HEK293 (cell line): Measurements from ENCODE around the gene KNG1.

Experiments used
- CTCF ChIP-seq: fragments of 450-650 bp; formaldehyde crosslinking; IDR thresholded peaks from 2 replicates; pipeline ENCODE4 v1.5.1; 2016; ENCODE audit warnings: missing biosample characterization, missing genetic modification characterization
- KLF16 ChIP-seq: fragments of 450-650 bp; formaldehyde crosslinking; IDR thresholded peaks from 2 replicates; pipeline ENCODE4 v1.5.1; 2017; ENCODE audit warnings: missing biosample characterization, missing genetic modification characterization
- KLF8 ChIP-seq: fragments of 450-650 bp; formaldehyde crosslinking; IDR thresholded peaks from 2 replicates; pipeline ENCODE4 v1.5.1; 2016; ENCODE audit warnings: missing biosample characterization, missing genetic modification characterization
- MEIS1 ChIP-seq: sonication (generic); formaldehyde crosslinking; IDR thresholded peaks from 2 replicates; pipeline ENCODE4 v1.8.1; 2022; ENCODE audit warnings: missing genetic modification reagents, mild to moderate bottlenecking, borderline replicate concordance
- YY1 ChIP-seq: fragments of 450-650 bp; formaldehyde crosslinking; IDR thresholded peaks from 2 replicates; pipeline ENCODE4 v1.5.1; 2018; ENCODE audit warnings: missing biosample characterization, missing genetic modification characterization
- ZBTB17 ChIP-seq: fragments of 450-650 bp; formaldehyde crosslinking; IDR thresholded peaks from 2 replicates; pipeline ENCODE4 v1.5.1; 2016; ENCODE audit warnings: missing biosample characterization, missing genetic modification characterization
- ZNF10 ChIP-seq: fragments of 450-650 bp; formaldehyde crosslinking; IDR thresholded peaks from 2 replicates; pipeline ENCODE4 v1.5.1; 2017; ENCODE audit warnings: missing biosample characterization, missing genetic modification characterization
- ZNF175 ChIP-seq: fragments of 450-650 bp; formaldehyde crosslinking; IDR thresholded peaks from 2 replicates; pipeline ENCODE4 v1.5.1; 2016; ENCODE audit warnings: missing biosample characterization, missing genetic modification characterization
- ZNF664 ChIP-seq: fragments of 450-650 bp; formaldehyde crosslinking; IDR thresholded peaks from 2 replicates; pipeline ENCODE4 v1.5.1; 2016; ENCODE audit warnings: missing biosample characterization, missing genetic modification characterization
- ZNF677 ChIP-seq: fragments of 450-650 bp; IDR thresholded peaks from 2 replicates; pipeline ENCODE4 v1.5.0; 2018; ENCODE audit warnings: missing biosample characterization, mild to moderate bottlenecking, missing genetic modification characterization, moderate library complexity
- ZNF837 ChIP-seq: fragments of 450-650 bp; formaldehyde crosslinking; IDR thresholded peaks from 2 replicates; pipeline ENCODE4 v1.5.1; 2016; ENCODE audit warnings: missing biosample characterization, missing genetic modification characterization
- TF ChIP-seq, protein P1 (sequence below): fragments of 450-650 bp; formaldehyde crosslinking; IDR thresholded peaks from 2 replicates; pipeline ENCODE4 v1.5.1; 2016; ENCODE audit warnings: missing biosample characterization, missing genetic modification characterization, low read depth
- TF ChIP-seq, protein P2 (sequence below): fragments of 450-650 bp; formaldehyde crosslinking; optimal IDR thresholded peaks from 2 replicates; pipeline ENCODE3; 2016; ENCODE audit warnings: missing biosample characterization, mild to moderate bottlenecking, missing genetic modification characterization
- TF ChIP-seq, protein P3 (sequence below): fragments of 450-650 bp; formaldehyde crosslinking; IDR thresholded peaks from 2 replicates; pipeline ENCODE4 v1.5.1; 2016; ENCODE audit warnings: missing biosample characterization, missing genetic modification characterization

DNA sequence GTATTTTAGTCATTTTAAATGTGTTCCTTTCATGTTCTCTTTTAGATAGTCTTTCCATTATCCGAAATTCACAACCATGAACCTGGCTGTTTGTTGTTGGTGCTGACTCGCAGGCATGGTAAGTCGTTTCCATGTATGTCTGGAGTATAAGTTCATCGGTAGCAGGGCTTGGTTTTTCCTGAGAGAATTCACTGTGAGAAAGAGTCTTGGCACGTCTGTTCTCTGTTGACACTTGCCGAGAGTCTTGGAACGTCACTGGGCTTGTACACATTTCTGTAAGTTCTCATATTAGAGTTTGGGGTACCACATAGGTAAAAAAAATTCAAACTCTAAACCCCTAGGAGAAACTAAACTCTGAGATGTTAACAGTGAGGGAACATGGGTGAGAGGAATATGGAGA, 36.8 kb downstream of the KNG1 start:
- TF ChIP-seq, protein P1, sequence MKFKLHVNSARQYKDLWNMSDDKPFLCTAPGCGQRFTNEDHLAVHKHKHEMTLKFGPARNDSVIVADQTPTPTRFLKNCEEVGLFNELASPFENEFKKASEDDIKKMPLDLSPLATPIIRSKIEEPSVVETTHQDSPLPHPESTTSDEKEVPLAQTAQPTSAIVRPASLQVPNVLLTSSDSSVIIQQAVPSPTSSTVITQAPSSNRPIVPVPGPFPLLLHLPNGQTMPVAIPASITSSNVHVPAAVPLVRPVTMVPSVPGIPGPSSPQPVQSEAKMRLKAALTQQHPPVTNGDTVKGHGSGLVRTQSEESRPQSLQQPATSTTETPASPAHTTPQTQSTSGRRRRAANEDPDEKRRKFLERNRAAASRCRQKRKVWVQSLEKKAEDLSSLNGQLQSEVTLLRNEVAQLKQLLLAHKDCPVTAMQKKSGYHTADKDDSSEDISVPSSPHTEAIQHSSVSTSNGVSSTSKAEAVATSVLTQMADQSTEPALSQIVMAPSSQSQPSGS (tag by site-specific recombination) = no peak
- TF ChIP-seq ZNF175 (tag by site-specific recombination) (no peak), ZNF837 (tag by site-specific recombination) (no peak), YY1 (tag by site-specific recombination) (no peak), MEIS1 (no peak), ZNF10 (tag by site-specific recombination) (no peak), CTCF (tag by site-specific recombination) (no peak), KLF16 (no peak), KLF8 (tag by site-specific recombination) (no peak), ZNF677 (tag by site-specific recombination) (no peak), ZNF664 (tag by site-specific recombination) (no peak), ZBTB17 (no peak)
- TF ChIP-seq, protein P2, sequence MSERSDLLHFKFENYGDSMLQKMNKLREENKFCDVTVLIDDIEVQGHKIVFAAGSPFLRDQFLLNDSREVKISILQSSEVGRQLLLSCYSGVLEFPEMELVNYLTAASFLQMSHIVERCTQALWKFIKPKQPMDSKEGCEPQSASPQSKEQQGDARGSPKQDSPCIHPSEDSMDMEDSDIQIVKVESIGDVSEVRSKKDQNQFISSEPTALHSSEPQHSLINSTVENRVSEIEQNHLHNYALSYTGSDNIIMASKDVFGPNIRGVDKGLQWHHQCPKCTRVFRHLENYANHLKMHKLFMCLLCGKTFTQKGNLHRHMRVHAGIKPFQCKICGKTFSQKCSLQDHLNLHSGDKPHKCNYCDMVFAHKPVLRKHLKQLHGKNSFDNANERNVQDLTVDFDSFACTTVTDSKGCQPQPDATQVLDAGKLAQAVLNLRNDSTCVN = no peak
- TF ChIP-seq, protein P3, sequence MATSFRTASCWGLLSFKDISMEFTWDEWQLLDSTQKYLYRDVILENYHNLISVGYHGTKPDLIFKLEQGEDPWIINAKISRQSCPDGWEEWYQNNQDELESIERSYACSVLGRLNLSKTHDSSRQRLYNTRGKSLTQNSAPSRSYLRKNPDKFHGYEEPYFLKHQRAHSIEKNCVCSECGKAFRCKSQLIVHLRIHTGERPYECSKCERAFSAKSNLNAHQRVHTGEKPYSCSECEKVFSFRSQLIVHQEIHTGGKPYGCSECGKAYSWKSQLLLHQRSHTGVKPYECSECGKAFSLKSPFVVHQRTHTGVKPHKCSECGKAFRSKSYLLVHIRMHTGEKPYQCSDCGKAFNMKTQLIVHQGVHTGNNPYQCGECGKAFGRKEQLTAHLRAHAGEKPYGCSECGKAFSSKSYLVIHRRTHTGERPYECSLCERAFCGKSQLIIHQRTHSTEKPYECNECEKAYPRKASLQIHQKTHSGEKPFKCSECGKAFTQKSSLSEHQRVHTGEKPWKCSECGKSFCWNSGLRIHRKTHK (tag by site-specific recombination) = no peak
